HepG2 (cell line): ENCODE results near the gene RETREG2. TPM values are rescaled to one million over a fixed set of nuclear protein-coding genes. Genes with fewer than 3 reads are reported as not detected.

Experiments used
- CENPX ChIP-seq: sonication (generic); formaldehyde crosslinking; IDR thresholded peaks from 2 replicates; pipeline ENCODE4 v1.9.0; 2021; ENCODE audit warnings: mild to moderate bottlenecking, missing genetic modification reagents, moderate library complexity
- TARDBP ChIP-seq: sonication (generic); formaldehyde crosslinking; IDR thresholded peaks from 2 replicates; pipeline ENCODE4 v1.8.0; 2022; ENCODE audit warnings: mild to moderate bottlenecking, missing genetic modification reagents
- TMF1 ChIP-seq: sonication (generic); formaldehyde crosslinking; IDR thresholded peaks from 2 replicates; pipeline ENCODE4 v1.8.1; 2022; ENCODE audit warnings: low read depth, missing genetic modification reagents
- ZFY ChIP-seq: sonication (generic); formaldehyde crosslinking; IDR thresholded peaks from 2 replicates; pipeline ENCODE4 v1.4.0; 2020; ENCODE audit warnings: missing genetic modification reagents
- ZNF121 ChIP-seq: sonication (generic); formaldehyde crosslinking; IDR thresholded peaks from 2 replicates; pipeline ENCODE4 v1.5.0; 2020; ENCODE audit warnings: mild to moderate bottlenecking, missing genetic modification reagents
- ZNF720 ChIP-seq: sonication (generic); formaldehyde crosslinking; IDR thresholded peaks from 2 replicates; pipeline ENCODE4 v1.4.0; 2020; ENCODE audit warnings: missing genetic modification reagents
- ZNF777 ChIP-seq: sonication (generic); formaldehyde crosslinking; IDR thresholded peaks from 2 replicates; pipeline ENCODE4 v1.4.0; 2020; ENCODE audit warnings: missing genetic modification reagents
- ZSCAN30 ChIP-seq: sonication (generic); formaldehyde crosslinking; IDR thresholded peaks from 2 replicates; pipeline ENCODE4 v1.5.0; 2020; ENCODE audit warnings: mild to moderate bottlenecking, missing genetic modification reagents
- ZZZ3 ChIP-seq: sonication (generic); formaldehyde crosslinking; IDR thresholded peaks from 2 replicates; pipeline ENCODE4 v1.4.0; 2020; ENCODE audit warnings: missing genetic modification reagents, mild to moderate bottlenecking, borderline replicate concordance
- polyA plus RNA-seq, 8 experiments: library from polyadenylated mRNA; depleted of rRNA in 3 of 8; stranded (reverse) in 7 of 8; unstranded in 1 of 8; fragments of >200 nt; fragmentation: Illumina TruSeq in 4 of 8; extraction: Trizol in 4 of 8; gene quantifications; 2 replicates each; pipeline versions ENCODE4 v1.2.1 to v1.2.3, GENCODE V29; 2011 to 2016; ENCODE audit warnings: low read depth in 4 of 8, missing spikeins in 1 of 8, mixed read lengths in 1 of 8; ENCODE audit not compliant: insufficient read depth in 1 of 8
- total RNA-seq, 5 experiments: library from RNA; depleted of rRNA; stranded (reverse); fragments of >200 nt; fragmentation: Illumina TruSeq; extraction: Trizol; gene quantifications; 2 replicates each; pipeline ENCODE4 v1.2.3, GENCODE V29; 2016; ENCODE audit warnings: low read depth in 1 of 5
- TF ChIP-seq, protein P1 (sequence below): sonication (generic); formaldehyde crosslinking; IDR thresholded peaks from 2 replicates; pipeline ENCODE4 v1.5.1; 2020; ENCODE audit warnings: mild to moderate bottlenecking, missing genetic modification reagents, borderline replicate concordance
- TF ChIP-seq, protein P2 (sequence below): sonication (generic); formaldehyde crosslinking; IDR thresholded peaks from 2 replicates; pipeline ENCODE4 v1.8.0; 2022; ENCODE audit warnings: low read depth, missing genetic modification reagents
- TF ChIP-seq, protein P3 (sequence below): sonication (generic); formaldehyde crosslinking; IDR thresholded peaks from 2 replicates; pipeline ENCODE4 v1.5.1; 2020; ENCODE audit warnings: mild to moderate bottlenecking, moderate library complexity, missing genetic modification reagents
- TF ChIP-seq, protein P4 (sequence below): sonication (generic); formaldehyde crosslinking; IDR thresholded peaks from 2 replicates; pipeline ENCODE4 v1.4.0; 2020; ENCODE audit warnings: missing genetic modification reagents
- TF ChIP-seq, protein P5 (sequence below): sonication (generic); formaldehyde crosslinking; IDR thresholded peaks from 2 replicates; pipeline ENCODE4 v1.4.0; 2020; ENCODE audit warnings: missing genetic modification reagents

RETREG2 gene
- total and polyA plus RNA-seq, 2 of the 13 experiments (the other 11 are each of a cell fraction or from before 2014, with no cell fraction given), result 86.0 to 134 TPM

DNA sequence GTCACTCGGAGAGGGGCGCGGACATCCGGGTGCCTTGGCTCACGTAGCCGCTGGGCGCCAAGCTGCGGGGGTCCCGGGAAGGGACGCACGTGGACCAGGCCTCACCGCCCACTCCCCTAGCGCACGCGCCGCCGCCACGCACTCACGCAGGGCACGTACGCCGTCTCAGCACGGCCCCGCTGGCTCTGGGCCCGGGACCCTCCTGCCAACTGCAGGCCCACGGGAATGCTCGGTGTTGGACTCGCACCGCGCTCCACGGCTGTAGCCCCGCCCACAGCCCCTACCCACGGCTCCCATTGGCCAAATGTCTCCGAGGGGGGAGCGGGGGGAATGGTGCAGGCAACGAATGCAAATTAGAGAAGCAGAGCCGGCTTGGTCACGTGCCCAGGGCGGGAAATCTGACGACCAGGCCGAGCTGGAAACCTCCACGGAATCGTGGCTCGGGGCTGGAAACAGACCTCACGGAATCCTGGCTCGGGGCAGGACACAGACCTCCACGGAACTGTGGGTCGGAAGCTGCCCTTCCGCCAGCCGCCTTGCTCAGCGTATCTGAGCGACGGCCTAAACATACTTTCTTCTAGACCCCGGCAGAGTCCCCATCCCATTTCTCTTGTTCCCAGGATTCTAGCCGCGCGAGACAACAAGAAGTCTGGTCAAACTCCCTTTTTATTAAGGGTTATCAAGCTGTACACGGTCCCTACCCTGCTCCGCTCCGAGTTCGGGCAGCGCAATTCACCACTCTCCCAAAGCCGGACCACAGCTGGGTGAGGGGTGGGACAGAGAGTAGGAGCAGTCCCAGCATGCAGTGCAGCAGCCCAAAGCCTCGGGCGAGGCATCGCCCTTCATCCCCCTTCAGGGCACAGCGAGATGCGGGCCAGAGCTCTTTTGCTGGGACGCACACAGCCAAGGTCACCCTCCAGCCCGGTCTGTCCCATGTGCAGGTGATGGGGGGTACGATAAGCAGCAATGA is 40.9 kb downstream of the RETREG2 start, which contains the start of gene ABCB6 (continued):
- TF ChIP-seq, protein P1, sequence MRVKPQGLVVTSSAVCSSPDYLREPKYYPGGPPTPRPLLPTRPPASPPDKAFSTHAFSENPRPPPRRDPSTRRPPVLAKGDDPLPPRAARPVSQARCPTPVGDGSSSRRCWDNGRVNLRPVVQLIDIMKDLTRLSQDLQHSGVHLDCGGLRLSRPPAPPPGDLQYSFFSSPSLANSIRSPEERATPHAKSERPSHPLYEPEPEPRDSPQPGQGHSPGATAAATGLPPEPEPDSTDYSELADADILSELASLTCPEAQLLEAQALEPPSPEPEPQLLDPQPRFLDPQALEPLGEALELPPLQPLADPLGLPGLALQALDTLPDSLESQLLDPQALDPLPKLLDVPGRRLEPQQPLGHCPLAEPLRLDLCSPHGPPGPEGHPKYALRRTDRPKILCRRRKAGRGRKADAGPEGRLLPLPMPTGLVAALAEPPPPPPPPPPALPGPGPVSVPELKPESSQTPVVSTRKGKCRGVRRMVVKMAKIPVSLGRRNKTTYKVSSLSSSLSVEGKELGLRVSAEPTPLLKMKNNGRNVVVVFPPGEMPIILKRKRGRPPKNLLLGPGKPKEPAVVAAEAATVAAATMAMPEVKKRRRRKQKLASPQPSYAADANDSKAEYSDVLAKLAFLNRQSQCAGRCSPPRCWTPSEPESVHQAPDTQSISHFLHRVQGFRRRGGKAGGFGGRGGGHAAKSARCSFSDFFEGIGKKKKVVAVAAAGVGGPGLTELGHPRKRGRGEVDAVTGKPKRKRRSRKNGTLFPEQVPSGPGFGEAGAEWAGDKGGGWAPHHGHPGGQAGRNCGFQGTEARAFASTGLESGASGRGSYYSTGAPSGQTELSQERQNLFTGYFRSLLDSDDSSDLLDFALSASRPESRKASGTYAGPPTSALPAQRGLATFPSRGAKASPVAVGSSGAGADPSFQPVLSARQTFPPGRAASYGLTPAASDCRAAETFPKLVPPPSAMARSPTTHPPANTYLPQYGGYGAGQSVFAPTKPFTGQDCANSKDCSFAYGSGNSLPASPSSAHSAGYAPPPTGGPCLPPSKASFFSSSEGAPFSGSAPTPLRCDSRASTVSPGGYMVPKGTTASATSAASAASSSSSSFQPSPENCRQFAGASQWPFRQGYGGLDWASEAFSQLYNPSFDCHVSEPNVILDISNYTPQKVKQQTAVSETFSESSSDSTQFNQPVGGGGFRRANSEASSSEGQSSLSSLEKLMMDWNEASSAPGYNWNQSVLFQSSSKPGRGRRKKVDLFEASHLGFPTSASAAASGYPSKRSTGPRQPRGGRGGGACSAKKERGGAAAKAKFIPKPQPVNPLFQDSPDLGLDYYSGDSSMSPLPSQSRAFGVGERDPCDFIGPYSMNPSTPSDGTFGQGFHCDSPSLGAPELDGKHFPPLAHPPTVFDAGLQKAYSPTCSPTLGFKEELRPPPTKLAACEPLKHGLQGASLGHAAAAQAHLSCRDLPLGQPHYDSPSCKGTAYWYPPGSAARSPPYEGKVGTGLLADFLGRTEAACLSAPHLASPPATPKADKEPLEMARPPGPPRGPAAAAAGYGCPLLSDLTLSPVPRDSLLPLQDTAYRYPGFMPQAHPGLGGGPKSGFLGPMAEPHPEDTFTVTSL, result peak; percentile 49; the same call in 1 of the 2 replicates
- TF ChIP-seq, protein P2, sequence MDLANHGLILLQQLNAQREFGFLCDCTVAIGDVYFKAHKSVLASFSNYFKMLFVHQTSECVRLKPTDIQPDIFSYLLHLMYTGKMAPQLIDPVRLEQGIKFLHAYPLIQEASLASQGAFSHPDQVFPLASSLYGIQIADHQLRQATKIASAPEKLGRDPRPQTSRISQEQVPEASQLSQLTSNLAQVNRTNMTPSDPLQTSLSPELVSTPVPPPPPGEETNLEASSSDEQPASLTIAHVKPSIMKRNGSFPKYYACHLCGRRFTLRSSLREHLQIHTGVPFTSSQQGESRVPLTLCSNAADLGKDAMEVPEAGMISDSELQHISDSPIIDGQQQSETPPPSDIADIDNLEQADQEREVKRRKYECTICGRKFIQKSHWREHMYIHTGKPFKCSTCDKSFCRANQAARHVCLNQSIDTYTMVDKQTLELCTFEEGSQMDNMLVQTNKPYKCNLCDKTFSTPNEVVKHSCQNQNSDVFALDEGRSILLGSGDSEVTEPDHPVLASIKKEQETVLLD, result 0 out of 2 replicates have a peak, but pooled peaks have one; percentile 70
- TF ChIP-seq CENPX (CRISPR knock-in tag) (no peak), TARDBP (CRISPR knock-in tag) (peak; percentile 95), ZFY (CRISPR knock-in tag) (peak; percentile 98), ZZZ3 (peak; percentile 96), ZSCAN30 (CRISPR knock-in tag) (peak; percentile 82; the same call in 1 of the 2 replicates), TMF1 (CRISPR knock-in tag) (peak; percentile 97), ZNF777 (CRISPR knock-in tag) (peak; percentile 82), ZNF121 (CRISPR knock-in tag) (peak; percentile 45; the same call in 1 of the 2 replicates), ZNF720 (no peak; the same call in 1 of the 2 replicates)
- TF ChIP-seq, protein P3, sequence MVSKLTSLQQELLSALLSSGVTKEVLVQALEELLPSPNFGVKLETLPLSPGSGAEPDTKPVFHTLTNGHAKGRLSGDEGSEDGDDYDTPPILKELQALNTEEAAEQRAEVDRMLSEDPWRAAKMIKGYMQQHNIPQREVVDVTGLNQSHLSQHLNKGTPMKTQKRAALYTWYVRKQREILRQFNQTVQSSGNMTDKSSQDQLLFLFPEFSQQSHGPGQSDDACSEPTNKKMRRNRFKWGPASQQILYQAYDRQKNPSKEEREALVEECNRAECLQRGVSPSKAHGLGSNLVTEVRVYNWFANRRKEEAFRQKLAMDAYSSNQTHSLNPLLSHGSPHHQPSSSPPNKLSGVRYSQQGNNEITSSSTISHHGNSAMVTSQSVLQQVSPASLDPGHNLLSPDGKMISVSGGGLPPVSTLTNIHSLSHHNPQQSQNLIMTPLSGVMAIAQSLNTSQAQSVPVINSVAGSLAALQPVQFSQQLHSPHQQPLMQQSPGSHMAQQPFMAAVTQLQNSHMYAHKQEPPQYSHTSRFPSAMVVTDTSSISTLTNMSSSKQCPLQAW (CRISPR knock-in tag), result peak; percentile 68; the same call in 1 of the 2 replicates
- TF ChIP-seq, protein P4, sequence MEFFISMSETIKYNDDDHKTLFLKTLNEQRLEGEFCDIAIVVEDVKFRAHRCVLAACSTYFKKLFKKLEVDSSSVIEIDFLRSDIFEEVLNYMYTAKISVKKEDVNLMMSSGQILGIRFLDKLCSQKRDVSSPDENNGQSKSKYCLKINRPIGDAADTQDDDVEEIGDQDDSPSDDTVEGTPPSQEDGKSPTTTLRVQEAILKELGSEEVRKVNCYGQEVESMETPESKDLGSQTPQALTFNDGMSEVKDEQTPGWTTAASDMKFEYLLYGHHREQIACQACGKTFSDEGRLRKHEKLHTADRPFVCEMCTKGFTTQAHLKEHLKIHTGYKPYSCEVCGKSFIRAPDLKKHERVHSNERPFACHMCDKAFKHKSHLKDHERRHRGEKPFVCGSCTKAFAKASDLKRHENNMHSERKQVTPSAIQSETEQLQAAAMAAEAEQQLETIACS, result peak; percentile 62
- TF ChIP-seq, protein P5, sequence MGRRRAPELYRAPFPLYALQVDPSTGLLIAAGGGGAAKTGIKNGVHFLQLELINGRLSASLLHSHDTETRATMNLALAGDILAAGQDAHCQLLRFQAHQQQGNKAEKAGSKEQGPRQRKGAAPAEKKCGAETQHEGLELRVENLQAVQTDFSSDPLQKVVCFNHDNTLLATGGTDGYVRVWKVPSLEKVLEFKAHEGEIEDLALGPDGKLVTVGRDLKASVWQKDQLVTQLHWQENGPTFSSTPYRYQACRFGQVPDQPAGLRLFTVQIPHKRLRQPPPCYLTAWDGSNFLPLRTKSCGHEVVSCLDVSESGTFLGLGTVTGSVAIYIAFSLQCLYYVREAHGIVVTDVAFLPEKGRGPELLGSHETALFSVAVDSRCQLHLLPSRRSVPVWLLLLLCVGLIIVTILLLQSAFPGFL (CRISPR knock-in tag), result 0 out of 2 replicates have a peak, but pooled peaks have one; percentile 92
